ENCODE data around the gene NUDT17.

The NUDT17 gene

GRCh38 chr1:145884675-145885074 is 39.2 kb downstream of the NUDT17 start:
- no peak for DNase-seq
- Histone ChIP-seq H3K36me3 (ENCODE audit: insufficient read depth, low read length) (no peaks in the 10 kb centered on the region), H3K4me1 (ENCODE audit: insufficient read depth, low read length) (peaks cover 14% of the 10 kb centered on the region), H4K20me1 (ENCODE audit: insufficient read depth, low read length) (no peaks in the 10 kb centered on the region), H3K9me3 (ENCODE audit: insufficient read depth, low read length, severe bottlenecking) (no peaks in the 10 kb centered on the region), H3K27ac (ENCODE audit: low read length) (no peak overlapping the region), H3K9ac (ENCODE audit: low read depth, low read length) (no peak overlapping the region), H3K27me3 (ENCODE audit: insufficient read depth, low read length, poor library complexity) (peaks cover 31% of the 10 kb centered on the region), H3K4me3 (ENCODE audit: low read depth in 1 of 2, low read length in 2 of 2) (no peak overlapping the region), H2AFZ (ENCODE audit: low read depth, low read length) (no peak overlapping the region), H3K4me2 (ENCODE audit: insufficient read depth, low read length) (no peak overlapping the region), H3K79me2 (ENCODE audit: insufficient read depth, low read length) (no peaks in the 10 kb centered on the region)
- TF ChIP-seq CTCF (IDR thresholded peaks at IDR 0.05; ENCODE audit: borderline replicate concordance, extremely low read depth, low read length, poor library complexity, severe bottlenecking) (no peak), EZH2 (IDR thresholded peaks at IDR 0.05; ENCODE audit: borderline replicate concordance, low read depth, low read length, severe bottlenecking) (peak; percentile 2)
- no peak for ATAC-seq (ENCODE audit: insufficient read depth, low read depth)

GRCh38 chr1:145885738-145886287 is 40.4 kb downstream of the NUDT17 start, which contains the start of gene ANKRD35:
Gene ANKRD35, minus strand, starts transcription at chr1:145885866. Its CDS starts 108 bp downstream, at chr1:145885758.
- DNase-seq (peak; percentile 87), ATAC-seq (ENCODE audit: insufficient read depth, low read depth) (peak; percentile 99)
- Histone ChIP-seq H3K27ac (ENCODE audit: low read length) (no peak within 1 kb of the TSS), H3K79me2 (ENCODE audit: insufficient read depth, low read length) (no peaks in the 10 kb centered on the region), H3K27me3 (ENCODE audit: insufficient read depth, low read length, poor library complexity) (peaks cover 31% of the 10 kb centered on the region), H3K4me3 (ENCODE audit: low read depth in 1 of 2, low read length in 2 of 2) (peak within 1 kb of the TSS; percentile 13 to 62; a peak in 3 of 4 replicates), H3K36me3 (ENCODE audit: insufficient read depth, low read length) (no peaks in the 10 kb centered on the region), H3K4me2 (ENCODE audit: insufficient read depth, low read length) (peak within 1 kb of the TSS; percentile 76), H3K4me1 (ENCODE audit: insufficient read depth, low read length) (peaks cover 14% of the 10 kb centered on the region), H2AFZ (ENCODE audit: low read depth, low read length) (peak within 1 kb of the TSS; percentile 62), H4K20me1 (ENCODE audit: insufficient read depth, low read length) (no peaks in the 10 kb centered on the region), H3K9ac (ENCODE audit: low read depth, low read length) (no peak within 1 kb of the TSS), H3K9me3 (ENCODE audit: insufficient read depth, low read length, severe bottlenecking) (no peaks in the 10 kb centered on the region)
- no peak for TF ChIP-seq EZH2 (IDR thresholded peaks at IDR 0.05; ENCODE audit: borderline replicate concordance, low read depth, low read length, severe bottlenecking)
- TF ChIP-seq CTCF (IDR thresholded peaks at IDR 0.05; ENCODE audit: borderline replicate concordance, extremely low read depth, low read length, poor library complexity, severe bottlenecking) = no peak

- H3K9ac ChIP-seq (ENCODE audit: low read depth, low read length) = no peak overlapping the region
- peak overlapping the region; percentile 76 for H3K4me2 ChIP-seq (ENCODE audit: insufficient read depth, low read length)
- no peaks in the 10 kb centered on the region for H3K9me3 ChIP-seq (ENCODE audit: insufficient read depth, low read length, severe bottlenecking)
- no peak overlapping the region for H3K27ac ChIP-seq (ENCODE audit: low read length)
- H3K79me2 ChIP-seq (ENCODE audit: insufficient read depth, low read length) = no peaks in the 10 kb centered on the region
- H3K27me3 ChIP-seq (ENCODE audit: insufficient read depth, low read length, poor library complexity) = peaks cover 31% of the 10 kb centered on the region
- TF ChIP-seq CTCF (IDR thresholded peaks at IDR 0.05; ENCODE audit: borderline replicate concordance, extremely low read depth, low read length, poor library complexity, severe bottlenecking) = no peak
- no peak for TF ChIP-seq EZH2 (IDR thresholded peaks at IDR 0.05; ENCODE audit: borderline replicate concordance, low read depth, low read length, severe bottlenecking)
- ATAC-seq (ENCODE audit: insufficient read depth, low read depth) (no peak), DNase-seq (no peak)
- H4K20me1 ChIP-seq (ENCODE audit: insufficient read depth, low read length) = no peaks in the 10 kb centered on the region
- H3K4me1 ChIP-seq (ENCODE audit: insufficient read depth, low read length) = peaks cover 14% of the 10 kb centered on the region
- H2AFZ ChIP-seq (ENCODE audit: low read depth, low read length) = no peak overlapping the region
- no peak overlapping the region for H3K4me3 ChIP-seq (ENCODE audit: low read depth in 1 of 2, low read length in 2 of 2)
- H3K36me3 ChIP-seq (ENCODE audit: insufficient read depth, low read length) = no peaks in the 10 kb centered on the region
Observed at GRCh38 chr1:145886390-145886789, 41.0 kb downstream of the NUDT17 start.

Data from DND-41 (cell line).